ENCODE data around the gene PLXNB1.

PLXNB1 gene

DNA sequence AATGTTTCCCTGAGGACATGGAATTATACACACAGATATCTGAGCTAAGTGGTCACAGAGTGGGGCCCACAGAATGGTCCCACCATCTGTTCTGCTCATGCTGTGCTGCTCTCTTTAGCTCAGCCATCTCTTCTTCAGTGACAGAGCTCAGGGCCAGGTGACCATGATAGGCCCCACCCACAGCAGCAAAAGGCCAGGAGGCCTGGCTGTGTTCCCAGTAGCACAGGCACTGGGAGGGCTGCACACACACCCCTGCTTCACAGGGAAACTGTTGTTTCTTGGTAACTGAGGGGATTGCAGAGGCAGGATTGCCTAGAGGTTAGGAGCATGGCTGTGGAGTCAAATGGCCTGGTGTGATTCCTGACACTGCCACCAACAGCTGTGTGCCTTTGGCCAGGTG, 62.7 kb downstream of the PLXNB1 start:
- Histone ChIP-seq H3K27me3 (ENCODE audit: control insufficient read depth, insufficient read depth, low read length) (no peaks in the 10 kb centered on the region), H3K4me1 (ENCODE audit: control insufficient read depth, insufficient read depth, low read length) (peaks cover 2% of the 10 kb centered on the region; the same call in 1 of the 2 replicates), H3K27ac (ENCODE audit: low read length) (no peak overlapping the region), H3K9me3 (ENCODE audit: control insufficient read depth, insufficient read depth, low read length) (no peaks in the 10 kb centered on the region), H3K4me3 (ENCODE audit: low read length) (no peak overlapping the region), H3K36me3 (ENCODE audit: control insufficient read depth, insufficient read depth, low read length) (no peaks in the 10 kb centered on the region)
- no peak for DNase-seq (ENCODE audit: low read depth, low spot score)

DNA sequence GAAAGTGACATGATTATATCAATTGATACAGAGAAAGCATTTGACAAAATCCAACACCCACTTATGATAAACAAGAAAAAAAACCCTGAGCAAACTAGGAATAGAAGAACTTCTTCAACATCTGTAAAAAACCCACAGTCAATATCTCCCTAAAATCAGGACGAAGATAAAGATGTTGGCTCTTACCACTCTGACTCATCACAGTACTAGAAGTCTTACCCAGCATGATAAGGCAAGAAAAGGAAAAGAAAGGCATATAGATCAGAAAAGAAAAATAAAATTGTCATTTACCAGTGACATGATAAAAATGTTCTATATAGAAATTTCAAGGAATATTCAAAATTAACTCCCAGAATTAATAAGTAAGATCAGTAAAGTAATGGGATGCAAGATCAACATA, 65.0 kb downstream of the PLXNB1 start:
- Histone ChIP-seq H3K27ac (ENCODE audit: low read length) (no peak overlapping the region), H3K4me3 (ENCODE audit: low read length) (no peak overlapping the region), H3K9me3 (ENCODE audit: control insufficient read depth, insufficient read depth, low read length) (no peaks in the 10 kb centered on the region), H3K27me3 (ENCODE audit: control insufficient read depth, insufficient read depth, low read length) (no peaks in the 10 kb centered on the region), H3K4me1 (ENCODE audit: control insufficient read depth, insufficient read depth, low read length) (peaks cover under 1% of the 10 kb centered on the region; the same call in 1 of the 2 replicates), H3K36me3 (ENCODE audit: control insufficient read depth, insufficient read depth, low read length) (no peaks in the 10 kb centered on the region)
- WGBS (ENCODE audit: insufficient coverage, insufficient read length) = no CpG with 5 or more reads among the region's 1 CpG
- no peak for DNase-seq (ENCODE audit: low read depth, low spot score)

DNA sequence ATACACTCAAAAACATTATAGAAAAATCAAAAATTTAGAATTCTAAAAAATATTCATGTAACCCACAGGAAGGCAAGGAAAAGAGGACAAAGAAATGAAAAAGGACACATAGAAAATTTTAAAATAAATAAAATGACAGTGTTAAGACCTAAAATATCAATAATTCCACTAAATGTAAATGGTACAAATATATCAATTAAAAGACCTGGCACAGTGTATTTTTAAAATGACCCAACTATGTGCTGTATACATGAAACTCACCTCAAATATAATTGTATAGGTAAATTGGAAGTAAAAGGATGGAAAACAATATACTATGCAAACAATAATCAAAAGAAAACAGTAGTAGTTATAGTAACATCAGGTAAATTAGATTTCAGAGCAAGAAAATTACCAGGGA, 68.0 kb downstream of the PLXNB1 start:
- Histone ChIP-seq H3K27me3 (ENCODE audit: control insufficient read depth, insufficient read depth, low read length) (no peaks in the 10 kb centered on the region), H3K9me3 (ENCODE audit: control insufficient read depth, insufficient read depth, low read length) (no peaks in the 10 kb centered on the region), H3K27ac (ENCODE audit: low read length) (no peak overlapping the region), H3K4me1 (ENCODE audit: control insufficient read depth, insufficient read depth, low read length) (no peaks in the 10 kb centered on the region), H3K36me3 (ENCODE audit: control insufficient read depth, insufficient read depth, low read length) (no peaks in the 10 kb centered on the region), H3K4me3 (ENCODE audit: low read length) (no peak overlapping the region)
- no peak for DNase-seq (ENCODE audit: low read depth, low spot score)

DNA sequence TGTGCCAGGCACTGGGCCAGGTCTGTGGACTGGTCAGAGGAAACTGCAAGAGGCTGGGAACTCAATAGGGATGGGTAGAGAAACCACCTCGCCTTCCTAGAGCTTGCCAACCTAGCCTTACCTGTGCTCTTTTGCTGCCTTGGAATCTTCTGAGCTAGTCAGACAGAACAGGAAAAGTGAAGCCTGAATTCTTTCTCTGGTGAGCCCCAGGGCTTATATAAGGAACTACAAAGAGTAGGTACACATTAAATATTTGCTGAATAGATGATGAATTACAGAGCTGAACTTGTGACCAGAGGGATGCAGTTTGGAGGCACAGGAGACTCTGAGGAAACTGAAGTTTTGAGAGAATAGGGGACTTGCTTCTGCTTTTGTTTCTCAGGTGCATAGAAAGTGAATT, 73.5 kb downstream of the PLXNB1 start:
- no CpG with 5 or more reads among the region's 1 CpG for WGBS (ENCODE audit: insufficient coverage, insufficient read length)

DNA sequence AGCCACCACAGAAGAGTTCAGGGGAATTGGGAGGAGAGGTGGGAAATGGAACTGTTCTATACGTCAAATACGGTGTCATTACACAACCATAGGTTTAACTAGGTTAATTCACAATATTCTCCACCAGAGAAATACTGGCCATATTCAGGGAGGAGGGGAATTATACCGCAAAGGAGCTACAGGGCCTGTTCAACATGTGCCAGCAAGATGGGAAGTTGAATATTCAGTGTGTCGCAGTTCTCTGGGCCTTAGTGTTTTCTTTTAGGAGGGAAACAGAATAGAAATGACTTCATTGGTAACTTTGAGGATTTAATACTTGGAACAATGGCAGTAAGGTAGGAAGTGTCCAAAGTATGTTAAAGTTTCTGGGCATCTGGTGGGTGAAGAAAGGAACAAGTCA, 75.9 kb downstream of the PLXNB1 start:
- no peak overlapping the region for H3K27ac ChIP-seq (ENCODE audit: low read length)
- WGBS (ENCODE audit: insufficient coverage, insufficient read length) = no CpG with 5 or more reads among the region's 4 CpGs
- DNase-seq (ENCODE audit: low read depth, low spot score) = no peak
- H3K9me3 ChIP-seq (ENCODE audit: control insufficient read depth, insufficient read depth, low read length) = no peaks in the 10 kb centered on the region
- H3K36me3 ChIP-seq (ENCODE audit: control insufficient read depth, insufficient read depth, low read length) = no peaks in the 10 kb centered on the region
- H3K4me1 ChIP-seq (ENCODE audit: control insufficient read depth, insufficient read depth, low read length) = no peaks in the 10 kb centered on the region
- no peak overlapping the region for H3K4me3 ChIP-seq (ENCODE audit: low read length)
- H3K27me3 ChIP-seq (ENCODE audit: control insufficient read depth, insufficient read depth, low read length) = no peaks in the 10 kb centered on the region

More for the DNA sequence above, 73.5 kb downstream of the PLXNB1 start:
- Histone ChIP-seq H3K27ac (ENCODE audit: low read length) (no peak overlapping the region), H3K27me3 (ENCODE audit: control insufficient read depth, insufficient read depth, low read length) (no peaks in the 10 kb centered on the region), H3K4me1 (ENCODE audit: control insufficient read depth, insufficient read depth, low read length) (no peaks in the 10 kb centered on the region), H3K9me3 (ENCODE audit: control insufficient read depth, insufficient read depth, low read length) (no peaks in the 10 kb centered on the region), H3K4me3 (ENCODE audit: low read length) (no peak overlapping the region), H3K36me3 (ENCODE audit: control insufficient read depth, insufficient read depth, low read length) (no peaks in the 10 kb centered on the region)
- no peak for DNase-seq (ENCODE audit: low read depth, low spot score)
